Ishikawa (cell line): ENCODE data around the gene CNOT6.
A peak's percentile ranks its signal among the peaks of the same experiment; 100 is the strongest.

ENCODE experiments used
- CEBPB ChIP-seq: IDR thresholded peaks from 2 replicates; pipeline ENCODE4 v1.6.1; 2012
- CREB1 ChIP-seq: IDR thresholded peaks from 2 replicates; pipeline ENCODE4 v1.6.1; 2012; ENCODE audit warnings: low read depth
- EGR1 ChIP-seq: IDR thresholded peaks from 2 replicates; pipeline ENCODE4 v1.6.1; 2012
- EP300 ChIP-seq: IDR thresholded peaks from 2 replicates; pipeline ENCODE4 v1.6.1; 2012; ENCODE audit warnings: borderline replicate concordance
- FOXM1 ChIP-seq: IDR thresholded peaks from 2 replicates; pipeline ENCODE4 v1.6.1; 2012; ENCODE audit warnings: low read depth, borderline replicate concordance
- NFIC ChIP-seq: IDR thresholded peaks from 2 replicates; pipeline ENCODE4 v1.6.1; 2012
- RAD21 ChIP-seq: IDR thresholded peaks from 2 replicates; pipeline ENCODE4 v1.6.1; 2012; ENCODE audit warnings: low read depth
- TAF1 ChIP-seq: IDR thresholded peaks from 2 replicates; pipeline ENCODE4 v1.6.1; 2012; ENCODE audit warnings: low read depth, mild to moderate bottlenecking
- TCF12 ChIP-seq: IDR thresholded peaks from 2 replicates; pipeline ENCODE4 v1.6.1; 2012; ENCODE audit warnings: low read depth
- TEAD4 ChIP-seq: IDR thresholded peaks from 2 replicates; pipeline ENCODE4 v1.6.1; 2012
- YY1 ChIP-seq: IDR thresholded peaks from 2 replicates; pipeline ENCODE4 v1.6.1; 2012; ENCODE audit warnings: low read depth
- ZBTB7A ChIP-seq: IDR thresholded peaks from 2 replicates; pipeline ENCODE4 v1.6.1; 2012; ENCODE audit warnings: low read depth
- TF ChIP-seq, protein P1 (sequence below): IDR thresholded peaks from 2 replicates; pipeline ENCODE4 v1.6.1; 2012; ENCODE audit warnings: low read depth, mild to moderate bottlenecking
- TF ChIP-seq, protein P2 (sequence below): IDR thresholded peaks from 2 replicates; pipeline ENCODE4 v1.6.1; 2012
- TF ChIP-seq, protein P3 (sequence below): IDR thresholded peaks from 2 replicates; pipeline ENCODE4 v1.6.1; 2012

The CNOT6 gene

GRCh38 chr5:180624587-180624986, 130.4 kb downstream of the CNOT6 start:
- TF ChIP-seq NFIC (peak; percentile 33; the same call in 1 of the 2 replicates), TAF1 (no peak)

DNA sequence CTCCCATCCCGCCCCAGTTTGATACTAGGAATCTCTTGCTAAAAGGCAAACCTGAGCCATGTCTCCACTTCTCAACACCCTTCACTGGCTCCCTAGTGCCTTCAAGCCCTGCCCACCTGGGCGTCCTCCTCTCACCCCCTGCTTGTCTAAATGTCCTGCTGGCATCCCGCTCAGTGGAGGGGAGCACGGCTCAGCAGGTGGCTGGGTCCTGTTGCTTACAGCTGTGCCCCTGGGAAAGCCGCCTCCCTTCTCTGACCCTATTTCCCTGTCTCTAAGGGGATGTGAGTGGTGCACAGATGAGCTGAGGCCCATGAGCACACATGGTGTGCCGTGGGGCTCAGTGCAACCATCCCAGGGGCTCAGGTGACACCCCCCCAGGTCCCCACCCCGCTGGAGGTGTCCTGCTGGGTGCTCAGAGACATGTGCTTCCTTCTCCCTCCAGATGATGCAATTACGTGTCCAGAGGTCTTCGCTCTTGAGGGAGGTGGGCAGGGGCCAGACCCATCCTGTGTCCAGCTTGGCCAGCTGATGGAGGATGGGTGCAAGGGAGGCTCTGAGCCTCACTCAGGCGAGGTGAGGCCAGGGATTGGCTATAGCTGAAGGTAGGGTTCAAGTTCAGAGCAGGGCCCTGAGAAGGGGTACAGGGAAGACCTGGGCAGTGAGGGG, 131.1 kb downstream of the CNOT6 start:
- TF ChIP-seq CREB1: no peak
- no peak for TF ChIP-seq TEAD4
- no peak for TF ChIP-seq ZBTB7A
- TF ChIP-seq FOXM1: no peak
- TF ChIP-seq RAD21: no peak
- TF ChIP-seq YY1: no peak
- TF ChIP-seq CEBPB: no peak
- no peak for TF ChIP-seq EGR1
- no peak for TF ChIP-seq NFIC
- no peak for TF ChIP-seq TAF1
- TF ChIP-seq TCF12: no peak
- TF ChIP-seq, protein P1, sequence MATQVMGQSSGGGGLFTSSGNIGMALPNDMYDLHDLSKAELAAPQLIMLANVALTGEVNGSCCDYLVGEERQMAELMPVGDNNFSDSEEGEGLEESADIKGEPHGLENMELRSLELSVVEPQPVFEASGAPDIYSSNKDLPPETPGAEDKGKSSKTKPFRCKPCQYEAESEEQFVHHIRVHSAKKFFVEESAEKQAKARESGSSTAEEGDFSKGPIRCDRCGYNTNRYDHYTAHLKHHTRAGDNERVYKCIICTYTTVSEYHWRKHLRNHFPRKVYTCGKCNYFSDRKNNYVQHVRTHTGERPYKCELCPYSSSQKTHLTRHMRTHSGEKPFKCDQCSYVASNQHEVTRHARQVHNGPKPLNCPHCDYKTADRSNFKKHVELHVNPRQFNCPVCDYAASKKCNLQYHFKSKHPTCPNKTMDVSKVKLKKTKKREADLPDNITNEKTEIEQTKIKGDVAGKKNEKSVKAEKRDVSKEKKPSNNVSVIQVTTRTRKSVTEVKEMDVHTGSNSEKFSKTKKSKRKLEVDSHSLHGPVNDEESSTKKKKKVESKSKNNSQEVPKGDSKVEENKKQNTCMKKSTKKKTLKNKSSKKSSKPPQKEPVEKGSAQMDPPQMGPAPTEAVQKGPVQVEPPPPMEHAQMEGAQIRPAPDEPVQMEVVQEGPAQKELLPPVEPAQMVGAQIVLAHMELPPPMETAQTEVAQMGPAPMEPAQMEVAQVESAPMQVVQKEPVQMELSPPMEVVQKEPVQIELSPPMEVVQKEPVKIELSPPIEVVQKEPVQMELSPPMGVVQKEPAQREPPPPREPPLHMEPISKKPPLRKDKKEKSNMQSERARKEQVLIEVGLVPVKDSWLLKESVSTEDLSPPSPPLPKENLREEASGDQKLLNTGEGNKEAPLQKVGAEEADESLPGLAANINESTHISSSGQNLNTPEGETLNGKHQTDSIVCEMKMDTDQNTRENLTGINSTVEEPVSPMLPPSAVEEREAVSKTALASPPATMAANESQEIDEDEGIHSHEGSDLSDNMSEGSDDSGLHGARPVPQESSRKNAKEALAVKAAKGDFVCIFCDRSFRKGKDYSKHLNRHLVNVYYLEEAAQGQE: no peak
- TF ChIP-seq, protein P2, sequence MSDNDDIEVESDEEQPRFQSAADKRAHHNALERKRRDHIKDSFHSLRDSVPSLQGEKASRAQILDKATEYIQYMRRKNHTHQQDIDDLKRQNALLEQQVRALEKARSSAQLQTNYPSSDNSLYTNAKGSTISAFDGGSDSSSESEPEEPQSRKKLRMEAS: no peak
- TF ChIP-seq EP300: no peak
- TF ChIP-seq, protein P3, sequence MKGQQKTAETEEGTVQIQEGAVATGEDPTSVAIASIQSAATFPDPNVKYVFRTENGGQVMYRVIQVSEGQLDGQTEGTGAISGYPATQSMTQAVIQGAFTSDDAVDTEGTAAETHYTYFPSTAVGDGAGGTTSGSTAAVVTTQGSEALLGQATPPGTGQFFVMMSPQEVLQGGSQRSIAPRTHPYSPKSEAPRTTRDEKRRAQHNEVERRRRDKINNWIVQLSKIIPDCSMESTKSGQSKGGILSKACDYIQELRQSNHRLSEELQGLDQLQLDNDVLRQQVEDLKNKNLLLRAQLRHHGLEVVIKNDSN: no peak

- TF ChIP-seq ZBTB7A: no peak
- no peak for TF ChIP-seq TAF1
- TF ChIP-seq CEBPB: no peak
- TF ChIP-seq NFIC: no peak
- no peak for TF ChIP-seq FOXM1
- TF ChIP-seq, protein P1: no peak
- TF ChIP-seq, protein P2: no peak
- no peak for TF ChIP-seq EGR1
- TF ChIP-seq RAD21: no peak
- TF ChIP-seq, protein P3: no peak
- TF ChIP-seq TCF12: no peak
- no peak for TF ChIP-seq YY1
- TF ChIP-seq CREB1: no peak
- no peak for TF ChIP-seq TEAD4
Observed at GRCh38 chr5:180625791-180626660, 131.8 kb downstream of the CNOT6 start.

GRCh38 chr5:180626661-180627385, 132.6 kb downstream of the CNOT6 start:
- TF ChIP-seq, protein P1: no peak
- TF ChIP-seq EP300: no peak
- no peak for TF ChIP-seq CEBPB
- no peak for TF ChIP-seq FOXM1
- TF ChIP-seq ZBTB7A: no peak
